Nephron (organoid): Measurements from ENCODE around the gene TRAPPC12.

Experiments
- H3K27ac Mint-ChIP-seq, 3 experiments: 2 replicates each; pipeline ENCODE4 v1.8.0; 2020; ENCODE audit warnings: mixed read lengths in 3 of 3, mild to moderate bottlenecking in 2 of 3, moderate library complexity in 1 of 3
- H3K27me3 Mint-ChIP-seq: 2 replicates; pipeline ENCODE4 v1.8.0; 2021; ENCODE audit warnings: low read depth, mild to moderate bottlenecking, moderate library complexity, mixed read lengths
- H3K36me3 Mint-ChIP-seq: 2 replicates; pipeline ENCODE4 v1.8.0; 2020; ENCODE audit warnings: low read depth, mixed read lengths
- H3K4me1 Mint-ChIP-seq: 2 replicates; pipeline ENCODE4 v1.8.0; 2020; ENCODE audit warnings: mixed read lengths
- H3K4me3 Mint-ChIP-seq, 3 experiments: 2 replicates each; pipeline ENCODE4 v1.8.0; 2020; ENCODE audit warnings: mild to moderate bottlenecking in 3 of 3, mixed read lengths in 3 of 3, moderate library complexity in 2 of 3
- H3K9me3 Mint-ChIP-seq: 2 replicates; pipeline ENCODE4 v1.8.0; 2020; ENCODE audit warnings: mixed read lengths
- CTCF ChIP-seq, 3 experiments: fragments of 200-600 bp; sonication (generic); IDR thresholded peaks; one replicate each; pipeline ENCODE4 v1.5.0; 2021; ENCODE audit warnings: antibody characterized with exemption in 3 of 3; ENCODE audit not compliant: unreplicated experiment in 3 of 3

TRAPPC12 gene

DNA sequence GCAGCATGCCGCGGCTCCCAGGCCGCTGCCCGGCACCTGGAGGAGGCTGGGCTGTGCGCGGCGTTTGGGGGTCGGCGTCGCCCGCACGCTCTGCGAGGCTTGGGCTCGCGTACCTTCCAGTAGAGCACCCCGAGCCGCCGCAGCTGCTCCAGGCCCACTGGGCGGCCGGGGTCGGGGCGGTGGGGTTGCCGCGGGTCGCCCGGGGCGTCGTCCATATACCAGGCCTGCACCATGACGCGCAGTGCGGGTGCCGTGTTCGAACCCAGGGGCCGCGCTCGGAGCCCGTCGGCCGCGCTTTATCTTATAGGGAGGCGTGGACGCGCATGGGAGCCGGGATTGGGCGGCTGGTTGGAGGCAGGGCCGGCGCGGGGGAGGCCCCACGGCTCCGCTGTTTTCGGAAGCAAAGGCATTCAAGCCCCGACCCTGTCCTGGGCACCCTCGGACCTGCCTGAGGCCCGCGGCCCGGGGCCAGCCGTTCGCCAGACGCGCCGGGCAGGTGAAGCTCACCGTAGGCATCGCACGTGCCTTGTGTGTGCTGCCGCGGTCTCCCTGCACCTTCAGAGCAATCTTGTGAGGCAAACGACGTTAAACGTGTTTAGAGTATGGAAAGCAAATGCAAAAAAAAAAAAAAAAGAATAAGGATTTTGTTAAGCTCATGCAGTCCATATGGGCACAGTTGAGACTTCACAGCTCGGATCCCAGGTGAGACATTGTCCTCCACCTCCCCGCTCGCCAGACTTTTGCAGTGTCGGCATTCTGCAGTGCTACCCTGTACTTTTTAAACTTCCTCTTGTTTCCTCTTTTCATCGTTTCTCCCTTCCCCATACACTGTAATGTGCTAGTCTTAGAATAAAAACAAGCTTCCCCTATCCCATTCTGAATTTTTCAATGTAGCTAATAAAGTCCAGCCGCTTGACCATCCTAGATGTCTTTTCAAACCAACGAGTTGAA is 140.0 kb downstream of the TRAPPC12 start, which contains the start of gene ADI1:
Gene ADI1, minus strand, starts transcription at position 277 of the 951 bp plus-strand sequence. Its CDS starts 44 bp downstream, at position 233.
- Mint-ChIP-seq H3K27ac (peak within 1 kb of the TSS; percentile 95 to 98 (median 97)), H3K4me3 (peak within 1 kb of the TSS; percentile 92 to 94 (median 93)), H3K9me3 (peaks cover 5% of the 10 kb centered on the region), H3K27me3 (no peaks in the 10 kb centered on the region), H3K36me3 (peaks cover 24% of the 10 kb centered on the region), H3K4me1 (peaks cover 41% of the 10 kb centered on the region)
- no peak for TF ChIP-seq CTCF (IDR thresholded peaks at IDR 0.05; ENCODE audit: unreplicated experiment in 3 of 3)

DNA sequence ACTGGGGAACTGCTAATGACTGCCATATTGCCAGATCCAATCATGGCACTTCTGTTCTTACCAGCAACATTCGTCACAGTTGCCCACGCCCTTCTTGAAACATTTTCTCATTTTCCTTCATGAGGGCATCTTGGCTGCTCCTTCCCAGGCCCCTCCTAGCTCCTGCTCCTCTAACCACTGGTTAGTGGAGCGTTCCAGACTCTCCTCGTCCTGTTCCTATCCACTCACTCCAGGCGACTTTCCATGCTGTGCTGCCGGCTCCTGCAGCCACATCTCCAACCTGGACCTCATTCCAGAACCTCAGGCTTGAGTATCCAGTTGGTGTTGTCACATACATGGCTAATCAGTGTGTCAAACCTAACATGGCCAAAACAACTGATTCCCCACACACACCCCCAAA is 141.1 kb downstream of the TRAPPC12 start:
- Mint-ChIP-seq H3K4me1 (peaks cover 50% of the 10 kb centered on the region), H3K27me3 (no peaks in the 10 kb centered on the region), H3K4me3 (peak overlapping the region; percentile 92 to 94 (median 93)), H3K27ac (peak overlapping the region; percentile 83 to 98 (median 95)), H3K36me3 (peaks cover 14% of the 10 kb centered on the region), H3K9me3 (peaks cover 2% of the 10 kb centered on the region)
- no peak for TF ChIP-seq CTCF (IDR thresholded peaks at IDR 0.05; ENCODE audit: unreplicated experiment in 3 of 3)

DNA sequence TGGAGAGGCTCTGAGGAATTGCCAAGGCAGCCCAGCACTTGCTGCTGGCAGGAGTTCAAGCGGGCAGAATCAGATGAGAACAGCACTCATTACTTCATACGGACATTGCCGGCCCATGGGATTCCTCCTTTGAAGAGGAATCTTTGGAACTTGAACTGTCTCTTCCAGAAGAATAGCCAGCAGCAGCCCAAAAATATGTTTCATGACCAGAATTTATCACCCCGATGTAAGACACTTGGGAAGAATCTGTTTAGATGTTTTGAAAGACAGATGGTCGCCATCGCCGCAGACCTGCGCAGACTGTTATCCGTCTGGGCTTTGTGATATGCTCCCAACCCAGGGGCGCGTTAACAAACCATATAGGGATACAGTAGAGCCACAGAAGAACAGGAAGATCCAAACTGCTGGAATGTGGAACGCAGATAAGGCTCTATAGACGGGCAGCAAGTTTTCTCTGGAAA is 143.5 kb downstream of the TRAPPC12 start:
- H3K27ac Mint-ChIP-seq, result peak overlapping the region in 2 of 3 experiments; percentile 78 to 91
- H3K4me3 Mint-ChIP-seq, result peak overlapping the region in 2 of 3 experiments; percentile 26 to 55
- H3K9me3 Mint-ChIP-seq, result no peaks in the 10 kb centered on the region
- TF ChIP-seq CTCF (IDR thresholded peaks at IDR 0.05; ENCODE audit: unreplicated experiment in 3 of 3), result no peak
- no peaks in the 10 kb centered on the region for H3K27me3 Mint-ChIP-seq
- H3K4me1 Mint-ChIP-seq, result peaks cover 48% of the 10 kb centered on the region
- H3K36me3 Mint-ChIP-seq, result peaks cover 1% of the 10 kb centered on the region

DNA sequence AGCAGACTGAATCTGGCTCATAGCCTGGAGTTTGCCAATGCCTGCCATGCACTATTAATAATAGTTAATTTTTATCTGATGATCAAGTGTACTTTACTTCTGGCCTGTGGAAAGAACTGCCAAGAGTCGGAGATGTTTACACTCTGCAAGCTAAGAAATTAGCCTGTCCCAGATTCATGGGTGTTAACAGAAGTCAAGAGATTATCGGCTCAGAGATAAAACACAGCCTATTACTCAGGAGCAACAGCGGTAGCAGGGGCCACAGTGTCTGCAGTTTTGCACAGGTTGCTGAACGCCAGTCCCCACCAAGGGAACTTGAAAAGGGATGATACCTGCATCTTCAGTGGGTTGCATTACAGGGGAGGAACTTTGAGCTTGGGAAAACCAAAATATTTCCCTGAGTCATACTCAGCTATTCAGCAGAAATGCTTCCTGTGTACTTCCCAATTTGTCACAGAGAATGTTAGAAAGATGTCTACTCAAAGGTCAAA is 144.1 kb downstream of the TRAPPC12 start:
- TF ChIP-seq CTCF (IDR thresholded peaks at IDR 0.05; ENCODE audit: unreplicated experiment in 3 of 3), result no peak
- Mint-ChIP-seq H3K36me3 (no peaks in the 10 kb centered on the region), H3K27ac (peak overlapping the region in 1 of 3 experiments; percentile 78), H3K4me1 (peaks cover 46% of the 10 kb centered on the region), H3K9me3 (no peaks in the 10 kb centered on the region), H3K27me3 (no peaks in the 10 kb centered on the region), H3K4me3 (no peak overlapping the region)

GRCh38 chr2:3526871-3527270 is 147.4 kb downstream of the TRAPPC12 start:
- Mint-ChIP-seq H3K27me3 (no peaks in the 10 kb centered on the region), H3K27ac (no peak overlapping the region), H3K36me3 (no peaks in the 10 kb centered on the region), H3K4me3 (no peak overlapping the region), H3K4me1 (peaks cover 24% of the 10 kb centered on the region), H3K9me3 (no peaks in the 10 kb centered on the region)
- TF ChIP-seq CTCF (IDR thresholded peaks at IDR 0.05; ENCODE audit: unreplicated experiment in 3 of 3), result no peak
